HG02759 (cell line): ENCODE data around the gene MT1F.
"Not testable (repeated sequence)": the region's sequence is repeated elsewhere in the genome, so short reads cannot be mapped to it uniquely, and the experiment has no call there.

ENCODE experiments used
- ATAC-seq: cut with Tn5 transposase; IDR thresholded peaks from one replicate; pipeline ENCODE4 v1.9.1; 2021; ENCODE audit warnings: mild to moderate bottlenecking, moderate library complexity; ENCODE audit not compliant: unreplicated experiment

The MT1F gene

GRCh38 chr16:56643080-56643778 is 14.5 kb upstream of the MT1F start:
- peak; percentile 94 for ATAC-seq

DNA sequence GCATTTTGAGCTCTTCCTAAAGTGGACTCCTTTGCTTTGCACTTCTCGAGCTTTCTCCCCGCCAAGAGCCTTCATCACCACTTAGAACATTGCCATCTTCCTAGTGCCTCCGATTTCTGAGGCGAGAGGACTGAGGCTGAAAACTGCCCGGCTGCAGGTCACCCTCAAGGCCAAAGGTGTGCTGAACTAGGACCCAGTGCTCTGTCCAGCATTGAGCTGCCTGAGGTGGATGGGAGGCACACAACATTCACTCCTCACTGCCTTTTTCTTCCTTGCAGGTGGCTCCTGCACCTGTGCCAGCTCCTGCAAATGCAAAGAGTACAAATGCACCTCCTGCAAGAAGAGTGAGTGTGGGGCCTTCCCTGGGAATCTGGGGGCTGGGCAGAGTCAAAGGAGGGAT is 13.9 kb upstream of the MT1F start:
- ATAC-seq: no peak

DNA sequence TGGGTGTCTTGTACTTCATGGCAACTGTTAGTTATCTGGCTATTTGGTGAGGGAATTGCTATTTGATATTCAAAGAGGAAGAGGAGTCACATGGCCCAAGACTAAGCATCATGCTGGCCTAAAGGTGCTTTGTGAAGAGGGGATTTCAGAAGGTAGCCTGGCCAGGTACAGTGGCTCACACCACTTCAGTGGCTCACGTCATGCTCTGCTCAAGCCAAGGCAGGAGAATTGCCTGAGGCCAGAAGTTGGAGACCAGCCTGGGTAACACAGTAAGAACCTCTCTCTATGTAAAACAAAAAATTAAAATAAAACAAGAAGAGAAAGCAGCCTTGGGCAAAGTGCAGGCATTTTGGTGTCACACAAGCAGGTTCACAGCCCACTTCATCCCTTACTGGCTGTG is 12.4 kb upstream of the MT1F start:
- no peak for ATAC-seq

GRCh38 chr16:56645838-56646237 is 11.9 kb upstream of the MT1F start:
- ATAC-seq: no peak

DNA sequence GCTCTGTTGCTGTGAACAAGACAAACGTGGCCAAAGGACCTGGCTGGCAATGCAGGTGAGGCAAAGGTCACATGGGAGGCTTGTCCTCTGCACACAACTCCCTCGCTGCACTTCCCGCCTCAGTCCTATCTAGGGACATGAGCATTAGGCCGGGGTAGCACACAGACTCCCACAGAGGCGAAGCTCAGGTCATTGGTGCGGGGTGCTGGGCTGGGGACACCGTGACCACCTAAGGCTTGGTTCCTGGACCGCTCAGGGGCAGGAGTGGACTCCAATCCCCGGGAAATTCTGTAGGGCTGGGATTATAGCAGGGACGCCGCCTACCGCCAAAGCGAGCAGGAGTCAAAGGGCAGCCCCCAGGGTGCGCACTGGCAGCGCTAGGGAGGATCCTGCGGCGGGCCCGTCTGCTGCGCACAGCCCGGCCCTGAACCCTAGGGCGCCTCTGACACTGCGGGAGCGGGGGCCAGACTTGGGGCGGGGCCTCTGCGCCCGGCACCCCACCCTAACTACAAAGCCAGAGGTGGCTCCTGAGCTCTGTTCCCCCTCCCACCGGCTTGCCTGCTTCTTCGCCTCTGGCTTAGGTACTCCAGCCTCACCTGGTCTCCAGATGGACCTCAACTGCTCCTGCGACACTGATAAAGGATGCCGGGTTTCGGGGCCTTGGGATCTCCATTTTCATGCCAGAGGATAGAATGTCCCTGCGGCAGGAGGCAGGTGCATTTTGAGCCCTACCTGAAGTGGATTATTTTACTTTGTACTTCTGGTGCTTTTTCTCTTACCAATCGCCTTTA is 9.9 kb upstream of the MT1F start:
- ATAC-seq: no peak

DNA sequence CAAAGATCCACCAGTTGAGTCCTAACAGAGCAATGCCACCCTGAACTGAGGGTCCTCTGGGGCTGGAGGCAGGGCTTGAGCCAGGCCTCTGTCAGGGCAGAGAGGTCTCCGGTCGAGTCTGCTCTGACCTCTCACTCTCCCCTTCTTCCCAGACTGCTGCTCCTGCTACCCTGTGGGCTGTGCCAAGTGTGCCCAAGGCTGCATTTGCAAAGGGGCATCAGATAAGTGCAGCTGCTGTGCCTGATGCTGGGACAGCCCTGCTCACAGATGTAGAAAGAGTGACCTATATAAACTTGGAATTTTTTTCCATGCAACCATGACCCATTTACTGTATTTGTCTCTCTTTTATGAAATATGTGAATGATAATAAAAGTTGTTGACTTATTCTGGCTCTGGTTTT is 8.5 kb upstream of the MT1F start:
- ATAC-seq: no peak

GRCh38 chr16:56649820-56650219 is 7.9 kb upstream of the MT1F start:
- no peak for ATAC-seq

- ATAC-seq: no peak
Measured at GRCh38 chr16:56651586-56651985, 6.2 kb upstream of the MT1F start, which contains the start of gene MT1B. MT1B (plus strand) TSS chr16:56651886; CDS start chr16:56651954, 68 bp downstream.

GRCh38 chr16:56652600-56652999 is 5.2 kb upstream of the MT1F start:
- no peak for ATAC-seq

GRCh38 chr16:56653218-56653617 is 4.5 kb upstream of the MT1F start:
- ATAC-seq: no peak

DNA sequence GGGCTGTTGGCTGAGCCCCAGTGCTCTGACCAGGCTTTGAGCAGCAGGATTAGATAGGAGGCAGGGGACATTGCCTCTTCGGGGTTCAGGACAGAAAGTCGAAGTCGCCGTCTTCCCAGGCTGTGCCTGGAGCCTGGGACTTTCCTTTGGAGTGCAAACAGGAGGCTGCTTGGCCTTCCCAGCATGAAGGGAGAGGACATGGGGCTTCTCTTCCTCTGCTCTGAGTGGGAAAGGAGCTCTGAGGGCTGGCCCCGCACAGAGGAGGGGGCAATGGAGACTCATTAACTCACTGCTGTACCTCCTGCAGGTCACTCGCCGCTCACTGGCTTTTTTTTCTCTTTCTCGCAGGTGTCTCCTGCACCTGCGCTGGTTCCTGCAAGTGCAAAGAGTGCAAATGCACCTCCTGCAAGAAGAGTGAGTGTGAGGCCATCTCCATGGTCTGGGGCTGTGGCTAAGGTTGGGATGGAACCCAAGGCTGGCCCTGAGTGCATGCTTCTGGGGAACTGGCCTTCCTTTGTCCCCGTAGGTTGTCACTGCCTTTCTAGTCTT is 642 bp downstream of the MT1F start:
- ATAC-seq: no peak

GRCh38 chr16:56662357-56663354 is 4.9 kb downstream of the MT1F start:
- no peak for ATAC-seq

DNA sequence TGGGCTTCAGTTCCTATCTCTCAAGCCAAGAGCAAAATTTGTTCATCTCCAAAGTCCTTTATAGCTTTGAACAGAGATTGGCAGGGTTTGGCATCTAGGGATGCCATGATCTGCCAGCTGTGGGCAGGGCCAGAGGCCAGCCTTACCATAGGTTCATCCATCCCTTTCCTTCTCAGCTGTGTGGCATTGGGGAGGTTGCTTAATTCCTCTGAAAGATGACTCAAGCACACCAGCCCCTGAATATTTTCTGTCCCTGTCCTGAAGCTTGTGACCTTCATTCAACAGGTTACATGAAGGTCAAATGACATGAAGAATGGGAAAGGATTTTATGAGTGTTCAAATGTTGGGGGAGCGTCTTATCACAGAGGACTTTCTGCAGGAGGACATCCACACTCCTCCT is 6.7 kb downstream of the MT1F start:
- ATAC-seq: no peak

DNA sequence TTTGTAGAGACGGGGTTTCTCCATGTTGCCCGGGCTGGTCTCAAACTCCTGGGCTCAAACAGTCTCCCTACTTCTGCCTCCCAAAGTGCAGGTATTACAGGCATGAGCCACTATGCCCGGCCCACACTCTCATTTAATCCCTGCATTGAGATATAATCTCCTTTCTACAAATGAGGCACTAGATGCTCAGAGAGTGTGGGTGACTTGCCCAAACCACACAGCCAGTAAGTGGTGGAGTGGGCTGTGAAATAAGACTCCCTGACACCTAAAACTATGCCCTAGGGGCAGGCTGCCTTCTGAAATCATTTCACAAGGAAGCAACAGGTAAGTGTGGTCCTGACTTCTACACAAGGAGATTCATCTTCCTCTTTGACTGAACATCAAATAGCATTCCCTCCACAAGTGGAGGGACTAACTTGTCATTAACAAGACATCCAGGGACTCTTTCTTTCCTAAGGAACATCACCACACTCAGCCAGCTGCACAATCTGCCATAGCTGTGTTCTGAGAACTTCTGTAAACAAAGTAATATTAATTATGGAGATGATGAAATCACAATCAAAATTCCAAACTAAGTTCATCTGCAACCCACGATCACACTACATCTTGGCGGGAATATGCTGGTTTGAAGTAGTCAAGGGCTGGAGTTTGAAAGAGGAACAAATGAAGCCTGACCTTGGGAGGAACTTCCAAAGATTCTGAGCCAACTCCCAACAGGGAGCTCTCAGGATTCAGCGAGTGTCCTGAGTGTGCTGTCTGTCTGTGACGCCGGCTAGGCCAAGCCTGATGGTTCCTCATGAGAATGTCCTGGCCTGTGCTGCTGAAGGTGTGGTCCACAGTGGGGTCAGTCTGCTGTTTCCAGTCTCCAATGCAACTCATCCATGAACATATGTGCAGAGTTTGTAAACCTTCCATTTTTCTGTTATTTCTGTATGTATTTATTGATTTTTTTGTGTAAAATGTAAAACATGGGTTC is 7.8 kb downstream of the MT1F start:
- ATAC-seq: not testable (repeated sequence)

GRCh38 chr16:56667581-56668571 is 10.1 kb downstream of the MT1F start, which contains the start of gene MT1G:
MT1G (minus strand) TSS chr16:56668065; CDS start chr16:56667993, 72 bp downstream.
- no peak for ATAC-seq

- no peak for ATAC-seq
Measured at GRCh38 chr16:56669005-56669839, 11.5 kb downstream of the MT1F start, which contains the start of gene MT1H. MT1H (plus strand) TSS chr16:56669814; CDS start chr16:56669885, 71 bp downstream.
